GM18520 (cell line): ENCODE data around the gene GUCY1A1.

Source experiments
- ATAC-seq: cut with Tn5 transposase; IDR thresholded peaks from one replicate; pipeline ENCODE4 v1.9.1; 2021; ENCODE audit not compliant: unreplicated experiment

The GUCY1A1 gene

DNA sequence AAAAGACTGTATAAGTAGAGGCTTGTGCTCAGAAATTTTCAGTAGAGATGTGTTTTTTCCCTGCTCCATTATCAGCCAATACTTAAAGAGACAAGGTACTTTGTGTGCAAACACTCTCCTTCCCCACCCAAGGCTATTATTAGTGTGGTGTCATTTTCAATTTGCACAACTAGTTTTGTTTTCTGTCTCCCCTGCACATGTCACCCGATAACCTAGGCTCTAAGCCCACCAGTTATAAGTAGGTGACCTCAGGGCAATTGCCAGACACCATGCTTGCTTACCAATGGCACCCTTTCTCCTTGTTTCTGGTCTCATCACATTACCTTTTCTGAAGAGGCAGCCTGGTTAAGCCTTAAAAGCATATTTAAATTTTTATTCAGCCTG lies 8.0 kb upstream of the GUCY1A1 start:
- no peak for ATAC-seq

DNA sequence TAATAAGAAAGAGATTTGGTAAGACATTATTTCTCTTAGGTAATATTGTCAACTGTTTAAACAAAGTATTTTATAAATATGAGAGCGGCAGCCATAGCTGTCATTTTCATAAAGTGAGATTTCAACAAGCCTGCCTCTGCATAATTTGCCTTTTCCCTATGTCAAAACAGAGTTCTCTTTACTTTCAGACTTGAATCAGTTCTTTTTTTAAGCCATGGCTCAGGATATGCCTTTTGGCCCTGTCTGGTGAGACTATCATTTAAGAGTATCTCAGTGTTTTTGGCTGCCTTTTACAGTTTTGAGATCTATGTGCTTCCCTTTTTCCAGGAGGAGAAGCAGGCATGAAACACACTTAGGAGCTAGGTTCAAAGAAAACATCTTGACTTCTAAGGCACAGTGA lies 7.5 kb upstream of the GUCY1A1 start:
- ATAC-seq, result no peak

DNA sequence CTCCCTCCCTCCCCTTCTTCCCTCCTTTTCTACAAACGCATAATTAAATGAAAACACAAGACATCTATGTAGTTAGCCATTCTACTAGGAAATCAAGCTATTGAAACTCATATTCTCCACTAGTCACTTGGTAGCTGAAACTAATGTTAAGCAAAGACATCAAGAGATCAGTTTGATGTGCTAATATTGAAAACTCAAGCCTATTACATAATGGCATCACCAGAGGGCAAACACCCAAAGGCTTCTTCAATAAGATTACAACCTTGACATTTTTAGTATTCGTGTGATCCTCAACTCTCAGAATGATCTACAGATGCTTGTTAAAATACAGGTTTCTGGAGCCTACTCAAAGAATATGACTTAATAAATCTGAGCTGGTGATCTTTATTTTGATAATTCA lies 6.2 kb upstream of the GUCY1A1 start:
- no peak for ATAC-seq

DNA sequence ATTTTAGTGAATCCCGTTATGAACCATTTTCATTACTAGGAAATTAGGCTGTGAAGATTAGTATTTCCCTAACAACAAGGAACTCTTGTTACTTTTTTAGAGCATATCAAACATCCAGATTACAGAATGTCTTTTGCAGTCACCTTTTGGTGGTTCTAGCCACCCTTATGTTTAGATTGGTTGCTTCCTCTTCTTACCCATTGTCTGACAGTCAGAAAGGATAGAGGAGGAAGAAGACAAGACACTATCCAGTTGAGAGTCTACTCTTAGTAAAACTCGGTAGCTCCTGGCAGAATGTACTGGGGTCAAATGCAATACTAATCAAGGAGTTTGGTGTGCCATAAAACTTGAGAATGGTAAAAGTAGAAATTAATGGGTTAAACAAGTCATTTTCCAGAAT lies 1.6 kb upstream of the GUCY1A1 start:
- ATAC-seq, result no peak

DNA sequence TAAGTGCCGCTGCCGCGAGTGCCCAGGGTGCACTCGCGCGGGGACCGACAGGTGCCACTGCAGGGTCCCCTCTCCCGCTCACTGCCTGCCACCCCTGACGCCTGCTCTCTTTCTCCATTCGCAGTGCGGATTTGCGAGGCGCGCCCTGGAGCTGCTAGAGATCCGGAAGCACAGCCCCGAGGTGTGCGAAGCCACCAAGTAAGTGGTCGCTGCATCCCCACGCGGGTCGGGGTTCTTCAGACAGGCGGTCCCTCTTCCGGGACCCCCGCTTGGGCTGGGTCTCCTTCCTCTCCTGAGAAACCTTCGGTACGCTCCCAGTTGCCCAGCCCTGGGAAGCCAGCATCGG lies 547 bp downstream of the GUCY1A1 start:
- ATAC-seq, result peak; percentile 22

DNA sequence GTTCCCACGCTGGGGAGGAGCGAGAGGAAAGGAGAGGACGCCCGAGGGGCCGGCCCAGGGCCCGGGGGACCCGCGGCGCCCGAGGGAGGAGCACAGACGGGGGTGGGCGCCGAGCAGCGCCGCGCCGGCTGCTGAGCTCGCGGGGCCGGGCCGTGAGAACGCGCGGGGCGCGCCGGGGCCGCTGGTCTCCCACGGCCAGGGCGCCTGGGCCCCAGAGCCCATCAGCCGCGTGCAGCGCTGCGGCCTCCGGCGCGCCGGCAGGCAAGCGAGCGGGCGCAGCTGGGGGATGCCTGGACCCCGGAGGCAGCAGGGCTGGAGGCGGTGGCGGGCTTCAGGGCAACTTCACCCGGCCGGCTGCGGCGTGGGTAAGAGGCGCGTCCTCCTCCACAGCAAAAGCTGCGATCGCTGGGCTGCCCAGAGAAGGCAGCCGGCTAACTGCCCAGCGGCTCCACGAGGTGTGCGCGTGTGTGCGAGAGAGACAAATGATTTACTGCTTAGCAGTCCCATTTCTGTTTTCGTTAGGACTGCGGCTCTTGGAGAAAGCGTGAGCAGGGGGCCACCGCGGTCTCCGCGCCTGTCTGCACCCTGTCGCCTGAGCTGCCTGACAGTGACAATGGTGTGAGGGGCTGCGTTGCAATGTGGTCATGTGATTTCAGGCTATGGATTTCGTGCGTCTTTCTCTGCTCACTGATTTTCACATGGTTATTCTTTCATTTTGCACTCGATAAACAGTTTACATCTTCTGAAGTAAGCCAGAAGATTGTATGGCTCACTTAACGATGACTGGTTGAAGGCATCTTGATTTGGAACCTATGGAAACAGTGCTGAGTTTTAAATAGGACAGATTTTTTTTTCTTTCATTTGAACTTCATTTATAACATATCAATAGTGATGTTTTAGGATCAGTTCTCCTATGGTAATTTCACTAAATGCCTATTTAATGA lies 1.2 kb downstream of the GUCY1A1 start:
- ATAC-seq, result peak; percentile 34

DNA sequence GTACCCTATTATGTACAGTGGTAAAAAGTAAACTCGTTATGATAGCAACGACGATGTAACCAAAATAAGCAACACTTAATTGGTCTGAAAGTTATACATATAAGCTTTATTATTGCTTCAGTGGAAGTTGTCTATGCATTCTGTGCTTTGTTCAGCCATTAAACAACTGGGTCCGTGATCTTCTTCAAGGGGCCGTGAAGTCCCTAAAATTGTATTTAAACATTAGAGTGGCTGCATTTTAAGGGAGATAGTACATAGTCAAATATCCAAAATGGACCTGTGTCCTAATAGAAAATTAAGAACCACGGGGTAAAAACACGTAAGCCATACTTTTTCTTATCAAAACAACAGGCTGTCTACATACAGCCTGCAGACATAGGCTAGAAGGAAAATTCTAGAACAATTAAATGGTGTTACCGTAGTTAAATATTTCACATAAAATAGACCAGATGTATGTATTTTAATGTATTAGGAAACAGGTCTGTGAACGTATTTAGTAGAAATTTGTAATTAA lies 2.1 kb downstream of the GUCY1A1 start:
- no peak for ATAC-seq

DNA sequence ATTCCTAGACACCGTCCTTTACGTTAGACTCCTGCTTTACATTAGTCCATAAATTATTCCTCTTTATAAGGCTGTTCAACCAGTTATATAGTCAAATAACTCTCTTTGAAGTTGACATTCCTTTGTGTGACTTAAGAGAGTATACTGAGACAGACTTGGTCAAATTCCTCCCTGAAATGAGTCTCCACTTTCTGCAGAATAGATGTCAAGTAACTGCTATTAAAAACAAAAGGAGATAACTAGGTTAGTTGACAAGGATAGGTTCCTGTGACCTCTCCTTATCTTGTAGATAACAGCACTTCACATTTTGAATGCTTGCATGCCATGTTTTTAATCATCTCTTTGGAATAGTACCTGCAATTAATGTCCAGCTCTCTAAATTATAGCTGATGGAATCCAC lies 5.7 kb downstream of the GUCY1A1 start:
- no peak for ATAC-seq

DNA sequence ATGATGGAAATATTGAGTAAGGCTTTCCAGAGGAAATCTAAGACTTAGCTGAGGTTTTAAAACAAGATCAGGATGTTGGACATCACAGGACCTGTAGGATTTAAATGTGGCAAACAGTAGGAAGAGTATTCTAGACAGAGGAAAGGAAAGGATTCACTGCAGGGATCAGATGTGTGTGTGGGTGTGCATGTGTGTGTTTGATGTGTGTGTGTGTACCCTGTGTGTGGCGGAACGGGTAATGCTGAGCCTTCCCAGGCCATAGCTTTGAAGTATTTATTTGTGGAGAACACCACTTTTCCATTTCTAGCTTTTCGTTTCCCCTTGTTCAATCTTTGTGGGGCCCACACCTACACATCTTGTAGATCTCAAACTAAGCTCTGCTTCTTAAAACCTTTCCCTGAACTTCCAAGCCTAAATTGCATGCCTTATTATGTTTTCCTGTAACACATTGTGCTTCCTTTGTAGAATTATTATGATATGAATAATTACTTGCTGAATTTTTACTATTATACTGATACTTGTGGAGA lies 6.9 kb downstream of the GUCY1A1 start:
- ATAC-seq, result no peak

DNA sequence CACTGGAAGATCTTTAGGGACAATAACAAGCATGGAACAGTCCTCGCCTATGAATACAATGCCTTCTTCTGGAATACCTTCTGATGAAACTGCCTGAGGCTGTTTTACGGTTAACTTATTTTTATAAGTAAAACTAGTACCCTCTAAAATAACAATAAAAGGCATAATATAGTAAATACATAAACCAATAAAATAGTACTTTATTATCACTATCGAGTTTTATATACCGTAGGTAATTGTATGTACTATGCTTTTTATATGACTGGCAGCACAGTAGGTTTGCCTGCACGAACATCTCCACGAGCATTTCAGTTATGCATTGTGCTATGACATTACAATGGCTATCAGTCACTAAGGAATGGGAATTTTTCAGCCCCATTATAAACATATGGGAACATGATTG lies 8.0 kb downstream of the GUCY1A1 start:
- no peak for ATAC-seq

DNA sequence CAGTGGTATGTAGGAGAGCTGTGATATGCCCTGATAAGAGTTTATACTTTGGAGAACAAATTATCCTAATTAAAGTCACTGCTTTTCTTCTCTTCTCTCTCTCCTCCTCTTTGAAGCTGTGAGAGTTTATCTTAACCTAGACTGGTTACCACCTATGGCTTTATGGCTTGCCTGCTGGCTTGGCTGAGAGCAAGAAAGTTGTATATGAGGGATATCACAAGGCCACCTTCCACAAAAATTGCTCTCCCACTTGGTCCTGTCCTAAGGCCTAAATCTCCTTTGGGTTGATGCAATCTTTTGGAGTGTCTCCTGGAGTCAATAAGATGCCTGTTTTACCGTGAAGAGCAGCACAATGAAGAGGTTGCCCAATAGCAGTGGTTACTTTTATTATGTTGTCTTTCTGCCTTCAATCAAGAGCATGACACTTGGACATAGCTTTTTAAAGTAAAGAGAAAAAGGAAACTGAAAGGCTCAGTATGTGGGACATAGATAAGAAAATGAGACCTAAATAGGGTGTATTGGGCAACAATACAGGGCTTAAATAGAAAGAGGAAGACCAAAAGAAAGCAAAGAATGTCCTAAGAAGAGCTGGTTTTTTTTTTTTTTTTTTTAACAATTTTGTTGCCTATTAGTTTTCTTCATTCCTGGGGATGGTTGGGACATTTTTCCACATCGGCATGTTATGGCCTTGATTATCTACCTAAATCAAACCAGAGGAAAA lies 9.2 kb downstream of the GUCY1A1 start:
- ATAC-seq, result peak; percentile 50

DNA sequence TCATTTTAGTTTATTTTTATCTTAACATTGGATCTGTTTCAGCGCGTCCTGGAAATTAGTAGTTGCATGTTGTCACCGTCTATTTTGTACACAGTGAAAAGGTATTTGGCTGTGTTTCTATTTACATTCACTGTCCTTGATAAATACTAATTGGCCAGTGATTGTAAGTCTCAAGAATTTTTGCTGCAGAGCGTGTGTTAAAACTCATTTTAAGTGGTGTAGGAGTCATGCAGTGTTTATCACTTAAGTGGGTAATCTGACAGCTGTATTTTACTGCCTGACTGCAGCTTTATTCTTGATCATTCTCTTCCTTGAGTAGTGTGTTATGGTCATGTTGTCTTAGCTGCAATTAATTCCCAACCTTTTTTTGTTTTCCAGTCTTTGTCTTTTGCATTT lies 9.8 kb downstream of the GUCY1A1 start:
- no peak for ATAC-seq

DNA sequence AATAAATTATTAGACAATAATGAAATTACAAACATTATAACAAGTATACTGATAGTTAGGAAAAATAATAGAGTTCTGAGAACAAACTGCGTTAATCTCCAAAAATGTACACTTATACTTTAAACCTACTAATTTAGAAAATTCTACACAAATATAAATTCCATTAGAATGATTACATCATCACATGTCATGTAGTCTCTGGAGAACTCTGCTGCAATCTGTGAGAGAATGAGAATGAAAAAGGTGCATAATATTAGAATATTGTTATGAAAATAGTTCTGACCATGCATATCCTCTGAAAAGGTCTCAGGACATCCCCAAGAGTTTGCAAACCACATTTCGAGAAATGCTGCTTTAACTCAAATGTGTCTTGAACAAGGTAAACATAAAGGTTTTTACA lies 11.4 kb downstream of the GUCY1A1 start:
- ATAC-seq, result no peak

DNA sequence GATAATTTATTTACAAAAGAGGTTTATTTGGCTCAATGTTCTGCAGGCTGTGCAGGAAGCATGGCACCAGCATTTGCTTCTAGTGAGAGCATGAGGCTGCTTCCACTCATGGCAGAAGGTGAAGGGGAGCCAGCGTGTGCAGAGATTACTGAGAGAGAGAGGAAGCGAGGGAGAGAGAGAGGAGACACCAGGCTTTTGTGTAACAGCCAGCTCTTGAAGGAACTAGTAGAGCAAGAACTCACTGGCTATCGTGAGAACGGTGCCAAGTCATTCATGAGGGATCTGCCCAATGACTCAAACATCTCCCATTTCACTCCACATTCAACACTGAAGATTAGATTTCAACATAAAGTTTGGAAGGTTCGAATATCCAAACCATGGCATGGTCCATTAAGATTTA lies 12.7 kb downstream of the GUCY1A1 start:
- no peak for ATAC-seq

DNA sequence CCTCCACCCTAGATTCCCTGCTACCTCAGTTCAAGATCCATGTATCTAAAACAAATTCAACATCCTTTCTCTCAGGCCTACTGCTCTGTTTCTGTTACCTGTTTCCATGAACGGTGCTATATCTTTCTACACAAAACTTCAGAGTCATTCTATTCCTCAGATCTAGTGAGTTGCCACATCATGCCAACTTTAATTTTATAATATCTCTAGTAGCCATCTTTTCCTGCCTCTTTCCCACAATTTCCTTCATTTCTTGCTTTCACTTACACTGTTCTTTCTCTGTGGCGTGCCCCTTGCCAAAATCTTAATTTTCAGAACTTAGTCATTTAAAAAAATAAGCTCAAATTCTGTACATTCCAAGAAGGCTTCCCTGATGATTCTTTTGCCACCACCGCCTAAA lies 15.2 kb downstream of the GUCY1A1 start:
- ATAC-seq, result no peak

DNA sequence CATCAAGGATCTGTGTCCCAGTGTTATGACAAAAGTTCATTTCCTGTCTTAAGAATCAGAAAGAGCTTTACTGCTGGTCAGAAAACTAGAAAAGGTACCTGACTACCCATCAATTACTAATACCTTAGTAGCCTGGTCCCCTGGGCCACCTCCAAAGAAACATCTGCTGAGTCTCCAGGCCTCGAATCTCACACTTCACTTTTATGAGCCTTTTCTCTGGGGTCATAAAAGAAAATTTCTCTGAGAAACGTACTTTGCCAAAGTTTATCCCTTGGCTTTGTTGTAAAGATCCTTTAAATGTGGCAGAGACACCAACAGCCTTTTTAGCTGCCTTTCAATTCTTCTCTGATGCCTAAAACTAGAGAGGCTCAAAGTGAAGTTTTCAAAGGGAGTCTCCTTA lies 17.8 kb downstream of the GUCY1A1 start:
- no peak for ATAC-seq

DNA sequence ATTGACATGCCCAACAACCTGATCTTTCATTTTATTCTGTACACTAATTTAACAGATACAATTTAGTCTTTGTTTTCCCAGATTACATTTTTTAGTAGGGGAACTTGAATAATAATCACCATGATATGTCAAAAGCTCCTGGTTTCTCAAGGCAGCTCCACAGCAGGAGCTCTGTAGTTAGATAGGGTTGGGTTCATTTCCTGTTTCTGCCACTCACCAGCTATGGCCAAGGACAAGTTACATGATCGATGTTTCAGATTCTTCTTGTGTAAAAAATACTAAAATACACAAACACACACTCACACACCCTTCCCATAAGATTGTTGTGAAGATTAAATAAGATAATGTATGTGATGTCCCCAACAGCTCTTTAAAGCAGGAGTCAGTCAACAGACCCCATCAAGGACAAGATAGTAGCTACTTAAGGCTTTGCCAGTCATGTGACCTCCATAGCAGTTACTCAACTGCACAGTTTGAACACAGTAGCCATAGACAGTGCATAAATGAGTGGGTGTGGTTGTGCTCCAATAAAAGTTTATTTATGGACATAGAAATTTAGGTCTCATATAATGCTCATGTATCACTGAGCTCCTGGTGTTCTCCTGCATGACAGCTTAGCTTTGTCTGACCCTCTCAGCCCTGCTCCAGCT lies 18.4 kb downstream of the GUCY1A1 start:
- ATAC-seq, result no peak

DNA sequence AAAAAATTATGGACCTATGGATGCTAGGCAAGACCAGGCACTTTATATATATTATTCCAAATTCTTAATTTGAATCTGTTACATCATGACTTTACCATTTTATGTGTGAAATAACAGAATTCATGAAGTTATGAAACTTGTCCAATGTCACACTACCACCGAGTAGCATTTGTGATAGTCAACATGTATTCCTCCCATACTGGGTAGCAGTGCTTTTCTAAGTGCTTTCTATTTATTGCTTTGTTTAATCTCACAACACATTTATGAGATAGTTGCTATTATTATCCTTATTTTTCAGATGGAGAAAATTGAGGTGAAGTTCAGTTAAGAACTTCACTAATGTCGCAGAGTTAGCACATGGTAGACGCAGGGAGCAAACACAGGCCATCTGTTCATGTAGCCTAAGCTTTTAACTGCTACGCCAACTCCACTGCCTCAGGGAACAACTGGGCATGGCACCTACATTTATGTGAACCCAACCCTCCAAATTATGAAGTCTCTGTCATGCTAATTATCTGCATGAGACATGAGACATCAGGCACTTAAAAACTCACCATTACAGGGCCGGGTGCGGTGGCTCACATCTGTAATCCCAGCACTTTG lies 20.8 kb downstream of the GUCY1A1 start:
- ATAC-seq, result no peak

DNA sequence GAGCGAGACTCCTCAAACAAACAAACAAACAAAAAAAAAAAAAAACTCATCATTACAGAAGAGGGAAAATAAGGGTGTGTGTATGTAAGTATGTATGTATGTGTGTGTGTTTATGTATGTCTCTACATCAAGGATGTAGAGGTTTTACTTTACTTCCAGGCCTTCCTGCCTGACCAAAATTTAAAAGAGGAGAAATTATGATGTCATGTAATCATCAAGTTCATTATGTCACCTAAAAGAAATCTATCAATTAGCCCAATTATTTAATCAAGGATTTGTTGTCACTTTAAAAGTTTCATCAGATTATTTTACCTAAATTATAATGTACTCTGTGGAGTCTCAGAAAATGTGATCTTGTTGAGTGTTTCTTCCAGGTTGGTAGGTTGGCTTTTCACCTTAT lies 21.6 kb downstream of the GUCY1A1 start:
- no peak for ATAC-seq

DNA sequence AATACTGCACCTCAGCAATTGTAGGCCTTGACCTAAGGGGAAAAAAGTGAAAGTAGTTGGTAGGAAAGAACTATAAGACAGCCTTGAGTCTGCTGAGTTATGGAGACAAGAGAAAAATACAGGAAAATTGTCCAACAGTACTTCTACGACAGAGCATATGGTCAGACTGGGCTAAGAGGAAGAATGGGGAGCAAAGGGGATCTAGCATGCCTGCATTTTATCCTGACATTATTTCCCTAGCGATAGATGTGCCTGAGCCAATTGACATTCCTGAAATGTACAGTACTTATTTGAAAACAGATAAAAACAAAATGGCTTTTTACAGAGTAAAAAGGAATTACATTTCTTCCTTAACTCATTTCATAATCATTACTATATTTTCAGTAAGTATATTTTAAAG lies 22.2 kb downstream of the GUCY1A1 start:
- no peak for ATAC-seq
